Retinal pigment epithelial cell (primary cell): ENCODE data around the gene RBKS.

ENCODE experiments used
- DNase-seq: peaks from one replicate; pipeline ENCODE4 v3.0.0-alpha.2; 2010; ENCODE audit warnings: low read depth
- H3K4me3 ChIP-seq: 2 replicates; pipeline ENCODE4 v1.5.1; 2011; ENCODE audit warnings: mild to moderate bottlenecking, low read length, control low read depth, moderate library complexity
- CTCF ChIP-seq: conservative IDR thresholded peaks from 2 replicates; pipeline ENCODE4 v1.5.1; 2011; ENCODE audit warnings: low read depth, low read length, control low read depth, inconsistent platforms

The RBKS gene

GRCh38 chr2:27796791-27797765 lies 93.1 kb downstream of the RBKS start:
- no peak for TF ChIP-seq CTCF
- H3K4me3 ChIP-seq: no peak overlapping the region
- DNase-seq: no peak

DNA sequence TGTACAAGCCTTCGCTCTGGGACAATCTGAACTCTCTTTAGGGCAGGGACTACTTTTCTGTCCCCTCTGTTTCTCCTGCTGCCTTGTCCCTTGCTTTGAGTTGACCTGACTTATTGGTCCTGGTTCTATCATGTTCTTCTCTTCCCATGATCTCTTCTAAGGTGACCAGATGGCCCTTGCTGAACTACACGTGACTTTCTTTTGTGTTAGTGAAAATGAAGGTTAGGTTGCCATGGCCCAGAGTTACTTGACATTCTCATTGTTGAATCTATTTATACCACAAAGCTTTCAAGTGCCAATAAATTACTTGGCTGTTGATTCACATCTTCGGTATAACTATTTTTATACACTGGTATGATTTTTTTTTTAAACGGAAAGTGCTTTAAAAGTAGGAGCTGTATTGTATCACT lies 94.3 kb downstream of the RBKS start:
- no peak for TF ChIP-seq CTCF
- no peak for DNase-seq
- H3K4me3 ChIP-seq: no peak overlapping the region

GRCh38 chr2:27795093-27795834 lies 94.9 kb downstream of the RBKS start:
- no peak overlapping the region for H3K4me3 ChIP-seq
- DNase-seq: no peak
- TF ChIP-seq CTCF: no peak

GRCh38 chr2:27792759-27793158 lies 97.4 kb downstream of the RBKS start:
- no peak overlapping the region for H3K4me3 ChIP-seq
- DNase-seq: no peak
- no peak for TF ChIP-seq CTCF

DNA sequence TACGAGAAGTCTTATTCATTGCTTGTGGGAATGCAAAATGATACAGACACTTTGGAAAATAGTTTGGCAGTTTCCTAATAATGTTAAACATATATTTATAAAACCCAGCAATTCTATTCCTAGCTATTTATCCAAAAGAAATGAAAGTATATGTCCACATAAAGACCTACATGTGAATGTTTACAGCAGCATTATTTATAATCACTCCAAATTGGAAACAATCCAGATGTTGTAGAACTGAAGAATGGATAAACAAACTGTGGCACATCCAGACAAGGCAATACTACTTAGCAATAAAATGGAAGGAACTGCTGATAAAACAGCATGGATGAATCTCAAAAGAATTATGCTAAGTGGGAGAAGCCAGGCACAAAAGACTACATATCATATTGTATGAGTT lies 99.4 kb downstream of the RBKS start:
- TF ChIP-seq CTCF: no peak
- no peak for DNase-seq
- H3K4me3 ChIP-seq: no peak overlapping the region

DNA sequence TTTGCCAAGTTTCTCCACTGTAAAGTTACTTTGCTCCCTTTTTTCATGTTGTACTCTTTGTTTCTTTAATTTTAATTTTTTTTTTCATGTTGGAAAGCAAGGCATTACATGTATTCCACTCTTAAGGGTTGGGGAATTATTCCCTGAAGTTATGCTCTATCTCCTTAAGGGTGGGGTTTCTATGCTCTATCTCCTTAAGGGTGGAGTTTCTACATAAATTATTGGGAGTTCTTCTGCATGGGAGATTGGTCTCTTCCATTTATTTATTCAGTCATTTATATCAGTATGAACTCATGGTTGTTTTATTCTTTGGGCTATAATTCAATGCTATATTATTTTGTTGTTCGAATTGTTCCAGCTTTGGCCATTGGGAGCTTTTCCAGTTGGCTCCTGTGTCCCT lies 107.5 kb downstream of the RBKS start:
- TF ChIP-seq CTCF: no peak
- DNase-seq: no peak
- no peak overlapping the region for H3K4me3 ChIP-seq
